Measurements from ENCODE around the gene CLEC2B. TPM values are rescaled to one million over a fixed set of nuclear protein-coding genes. Genes with fewer than 3 reads are reported as not detected.
A peak's percentile ranks its signal among the peaks of the same experiment; 100 is the strongest.
"Not testable (repeated sequence)": the region's sequence is repeated elsewhere in the genome, so short reads cannot be mapped to it uniquely, and the experiment has no call there.

CLEC2B gene
- polyA plus RNA-seq, 6 donors from 2014 or later = 47.2 to 85.8 (median 61.3) TPM

- no peaks in the 10 kb centered on the region for H3K27me3 Mint-ChIP-seq
- DNase-seq = no peak
- no peak for ATAC-seq (ENCODE audit: low read depth in 2 of 2)
- no peak overlapping the region for H3K4me3 Mint-ChIP-seq
- H3K9me3 Mint-ChIP-seq = no peaks in the 10 kb centered on the region
- peaks cover 0 to 4% of the 10 kb centered on the region in 2 donors for H3K36me3 Mint-ChIP-seq
- peaks cover 0 to 4% (median 0%) of the 10 kb centered on the region in 3 donors for H3K4me1 Mint-ChIP-seq
- H3K27ac Mint-ChIP-seq = no peak overlapping the region
Observed at GRCh38 chr12:9888665-9889273, 19.6 kb upstream of the CLEC2B start.

- Mint-ChIP-seq H3K4me3 (no peak overlapping the region), H3K9me3 (no peaks in the 10 kb centered on the region), H3K27me3 (peaks cover 0 to 6% (median 0%) of the 10 kb centered on the region in 3 donors), H3K27ac (no peak overlapping the region), H3K4me1 (peaks cover 0 to 8% (median 3%) of the 10 kb centered on the region in 3 donors), H3K36me3 (peaks cover 0 to 4% of the 10 kb centered on the region in 2 donors)
- ATAC-seq (ENCODE audit: low read depth in 2 of 2) (no peak), DNase-seq (no peak)
Observed at GRCh38 chr12:9883175-9883574, 14.0 kb upstream of the CLEC2B start.

GRCh38 chr12:9881988-9882387, 12.8 kb upstream of the CLEC2B start:
- H3K4me3 Mint-ChIP-seq = no peak overlapping the region
- peaks cover 0 to 9% (median 0%) of the 10 kb centered on the region in 3 donors for H3K27me3 Mint-ChIP-seq
- H3K36me3 Mint-ChIP-seq = peaks cover 0 to 4% of the 10 kb centered on the region in 2 donors
- no peak for DNase-seq
- peaks cover 0 to 8% (median 3%) of the 10 kb centered on the region in 3 donors for H3K4me1 Mint-ChIP-seq
- no peak overlapping the region for H3K27ac Mint-ChIP-seq
- no peak for ATAC-seq (ENCODE audit: low read depth in 2 of 2)
- H3K9me3 Mint-ChIP-seq = no peaks in the 10 kb centered on the region

GRCh38 chr12:9881246-9881645, 12.1 kb upstream of the CLEC2B start, which contains the start of gene KLRF2:
Gene KLRF2, plus strand, starts transcription at chr12:9881489. Its CDS starts 107 bp downstream, at chr12:9881596.
- no peaks in the 10 kb centered on the region for H3K36me3 Mint-ChIP-seq
- ATAC-seq (ENCODE audit: low read depth in 2 of 2) (no peak), DNase-seq (no peak)
- H3K27ac Mint-ChIP-seq = no peak within 1 kb of the TSS
- peaks cover 0 to 8% (median 3%) of the 10 kb centered on the region in 3 donors for H3K4me1 Mint-ChIP-seq
- H3K4me3 Mint-ChIP-seq = peak within 1 kb of the TSS in 1 of 8 donors; percentile 30
- H3K27me3 Mint-ChIP-seq = peaks cover 0 to 9% (median 0%) of the 10 kb centered on the region in 3 donors
- no peaks in the 10 kb centered on the region for H3K9me3 Mint-ChIP-seq

GRCh38 chr12:9880532-9881078, 11.5 kb upstream of the CLEC2B start:
- DNase-seq (no peak), ATAC-seq (ENCODE audit: low read depth in 2 of 2) (no peak)
- H3K27ac Mint-ChIP-seq = no peak overlapping the region
- H3K9me3 Mint-ChIP-seq = peaks cover 0 to 1% (median 0%) of the 10 kb centered on the region in 7 donors
- H3K36me3 Mint-ChIP-seq = peaks cover 0 to 1% of the 10 kb centered on the region in 2 donors
- peaks cover 0 to 8% (median 3%) of the 10 kb centered on the region in 3 donors for H3K4me1 Mint-ChIP-seq
- H3K4me3 Mint-ChIP-seq = no peak overlapping the region
- H3K27me3 Mint-ChIP-seq = peaks cover 0 to 9% (median 0%) of the 10 kb centered on the region in 3 donors

- not testable (repeated sequence) for H3K27me3 Mint-ChIP-seq; ATAC-seq (ENCODE audit: low read depth in 2 of 2); DNase-seq; H3K36me3 Mint-ChIP-seq; H3K9me3 Mint-ChIP-seq; H3K4me3 Mint-ChIP-seq; H3K27ac Mint-ChIP-seq
- peaks cover 15 to 19% (median 15%) of the 10 kb centered on the region in 3 donors for H3K4me1 Mint-ChIP-seq
Observed at GRCh38 chr12:9876120-9876519, 7.0 kb upstream of the CLEC2B start.

GRCh38 chr12:9872742-9873141, 3.6 kb upstream of the CLEC2B start:
- Mint-ChIP-seq H3K27ac (peak overlapping the region in 3 of 6 donors; percentile 24 to 70 (median 31)), H3K27me3 (no peaks in the 10 kb centered on the region), H3K36me3 (peaks cover 0 to 7% of the 10 kb centered on the region in 2 donors), H3K9me3 (peaks cover 0 to 2% (median 0%) of the 10 kb centered on the region in 7 donors), H3K4me3 (peak overlapping the region in 2 of 8 donors; percentile 20 to 55), H3K4me1 (peaks cover 20 to 25% (median 22%) of the 10 kb centered on the region in 3 donors)
- no peak for DNase-seq
- ATAC-seq (ENCODE audit: low read depth in 2 of 2) = no peak

GRCh38 chr12:9872162-9872561, 3.0 kb upstream of the CLEC2B start:
- peak; percentile 15 to 28 for ATAC-seq (ENCODE audit: low read depth in 2 of 2)
- Mint-ChIP-seq H3K9me3 (peaks cover 0 to 2% (median 0%) of the 10 kb centered on the region in 7 donors), H3K4me1 (peaks cover 20 to 25% (median 22%) of the 10 kb centered on the region in 3 donors), H3K36me3 (peaks cover 0 to 7% of the 10 kb centered on the region in 2 donors), H3K27ac (peak overlapping the region in 3 of 6 donors; percentile 69 to 75 (median 75)), H3K27me3 (no peaks in the 10 kb centered on the region), H3K4me3 (peak overlapping the region in 3 of 8 donors; percentile 14 to 61 (median 16))
- DNase-seq = no peak

- Mint-ChIP-seq H3K27ac (peak overlapping the region; percentile 96 to 99 (median 98)), H3K27me3 (no peaks in the 10 kb centered on the region), H3K36me3 (peaks cover 0 to 3% of the 10 kb centered on the region in 2 donors), H3K9me3 (peaks cover 0 to 2% (median 0%) of the 10 kb centered on the region in 7 donors), H3K4me1 (peaks cover 27 to 41% (median 30%) of the 10 kb centered on the region in 3 donors), H3K4me3 (peak overlapping the region; percentile 92 to 97 (median 94))
- ATAC-seq (ENCODE audit: low read depth in 2 of 2) (no peak), DNase-seq (no peak)
Observed at GRCh38 chr12:9870286-9870866, 1.2 kb upstream of the CLEC2B start.

- peak overlapping the region; percentile 96 to 99 (median 98) for H3K27ac Mint-ChIP-seq
- H3K27me3 Mint-ChIP-seq = no peaks in the 10 kb centered on the region
- H3K9me3 Mint-ChIP-seq = peaks cover 0 to 5% (median 4%) of the 10 kb centered on the region in 7 donors
- DNase-seq (no peak), ATAC-seq (ENCODE audit: low read depth in 2 of 2) (no peak)
- peaks cover 3 to 5% of the 10 kb centered on the region in 2 donors for H3K36me3 Mint-ChIP-seq
- peak overlapping the region; percentile 92 to 97 (median 94) for H3K4me3 Mint-ChIP-seq
- peaks cover 34 to 55% (median 40%) of the 10 kb centered on the region in 3 donors for H3K4me1 Mint-ChIP-seq
Observed at GRCh38 chr12:9868951-9869306, 225 bp downstream of the CLEC2B start.

GRCh38 chr12:9868311-9868801, 798 bp downstream of the CLEC2B start:
- Mint-ChIP-seq H3K27ac (peak overlapping the region; percentile 43 to 99 (median 97)), H3K36me3 (peaks cover 9 to 11% of the 10 kb centered on the region in 2 donors), H3K4me1 (peaks cover 39 to 61% (median 46%) of the 10 kb centered on the region in 3 donors), H3K9me3 (peaks cover 2 to 11% (median 10%) of the 10 kb centered on the region in 7 donors), H3K4me3 (peak overlapping the region; percentile 92 to 97 (median 94)), H3K27me3 (no peaks in the 10 kb centered on the region)
- ATAC-seq (ENCODE audit: low read depth in 2 of 2) (no peak), DNase-seq (no peak)

- peak overlapping the region; percentile 80 to 96 (median 92) for H3K4me3 Mint-ChIP-seq
- ATAC-seq (ENCODE audit: low read depth in 2 of 2) (no peak), DNase-seq (no peak)
- peaks cover 4 to 17% (median 13%) of the 10 kb centered on the region in 7 donors for H3K9me3 Mint-ChIP-seq
- peaks cover 17 to 19% of the 10 kb centered on the region in 2 donors for H3K36me3 Mint-ChIP-seq
- peaks cover 42 to 64% (median 51%) of the 10 kb centered on the region in 3 donors for H3K4me1 Mint-ChIP-seq
- peak overlapping the region; percentile 58 to 98 (median 84) for H3K27ac Mint-ChIP-seq
- no peaks in the 10 kb centered on the region for H3K27me3 Mint-ChIP-seq
Observed at GRCh38 chr12:9867531-9867930, 1.6 kb downstream of the CLEC2B start.

- Mint-ChIP-seq H3K9me3 (peaks cover 4 to 17% (median 13%) of the 10 kb centered on the region in 7 donors), H3K27ac (peak overlapping the region; percentile 52 to 98 (median 82)), H3K4me1 (peaks cover 39 to 60% (median 48%) of the 10 kb centered on the region in 3 donors), H3K36me3 (peaks cover 22 to 23% of the 10 kb centered on the region in 2 donors), H3K4me3 (peak overlapping the region; percentile 80 to 96 (median 92)), H3K27me3 (no peaks in the 10 kb centered on the region)
- no peak for DNase-seq
- ATAC-seq (ENCODE audit: low read depth in 2 of 2) = peak; percentile 15 to 27
Observed at GRCh38 chr12:9866860-9867269, 2.3 kb downstream of the CLEC2B start.
